ENCODE measurements around the gene LRRFIP1. TPM values are rescaled to one million over a fixed set of nuclear protein-coding genes. Genes with fewer than 3 reads are reported as not detected.

Gene LRRFIP1
- total and polyA plus RNA-seq, 8 donors, result 104 to 160 (median 122) TPM

DNA sequence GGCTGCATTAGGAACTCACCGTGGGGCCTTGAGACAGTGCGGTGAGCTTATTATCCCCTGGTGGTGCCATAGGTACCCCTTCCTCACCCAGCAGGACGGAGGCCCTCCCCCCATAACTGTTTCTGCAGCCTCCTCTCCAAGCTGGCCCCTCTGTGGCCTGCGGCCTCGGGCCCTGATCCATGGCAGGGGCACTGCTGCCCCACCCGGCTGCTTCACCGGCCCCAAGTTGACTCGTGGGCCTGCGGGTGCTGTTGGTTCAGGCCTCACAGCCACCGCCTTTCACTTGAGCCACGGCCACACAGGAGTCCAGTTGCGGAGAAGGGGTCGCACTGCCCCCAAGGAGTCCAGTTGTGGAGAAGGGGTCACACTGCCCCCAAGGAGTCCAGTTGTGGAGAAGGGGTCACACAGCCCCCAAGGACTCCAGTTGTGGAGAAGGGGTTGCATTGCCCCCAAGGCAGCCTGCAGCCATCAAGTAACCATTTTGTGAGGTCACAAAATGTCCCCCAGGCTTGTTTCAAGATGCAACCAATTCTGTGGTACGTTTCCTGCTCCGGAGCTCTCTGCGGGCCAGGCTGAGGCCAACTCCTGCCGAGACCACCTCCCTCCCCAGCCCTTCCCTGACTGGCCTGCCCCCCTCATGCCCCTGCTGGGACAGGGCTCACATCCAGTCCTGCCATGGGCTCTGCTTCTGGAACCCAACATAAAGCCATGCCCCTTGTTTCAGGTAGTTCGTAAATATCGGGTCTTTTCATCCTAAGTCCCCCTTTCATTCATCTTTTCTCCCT is 4.6 kb downstream of the LRRFIP1 start:
- H3K36me3 ChIP-seq, result peaks cover 0 to 4% of the 10 kb centered on the region in 2 donors
- TF ChIP-seq, protein P1, sequence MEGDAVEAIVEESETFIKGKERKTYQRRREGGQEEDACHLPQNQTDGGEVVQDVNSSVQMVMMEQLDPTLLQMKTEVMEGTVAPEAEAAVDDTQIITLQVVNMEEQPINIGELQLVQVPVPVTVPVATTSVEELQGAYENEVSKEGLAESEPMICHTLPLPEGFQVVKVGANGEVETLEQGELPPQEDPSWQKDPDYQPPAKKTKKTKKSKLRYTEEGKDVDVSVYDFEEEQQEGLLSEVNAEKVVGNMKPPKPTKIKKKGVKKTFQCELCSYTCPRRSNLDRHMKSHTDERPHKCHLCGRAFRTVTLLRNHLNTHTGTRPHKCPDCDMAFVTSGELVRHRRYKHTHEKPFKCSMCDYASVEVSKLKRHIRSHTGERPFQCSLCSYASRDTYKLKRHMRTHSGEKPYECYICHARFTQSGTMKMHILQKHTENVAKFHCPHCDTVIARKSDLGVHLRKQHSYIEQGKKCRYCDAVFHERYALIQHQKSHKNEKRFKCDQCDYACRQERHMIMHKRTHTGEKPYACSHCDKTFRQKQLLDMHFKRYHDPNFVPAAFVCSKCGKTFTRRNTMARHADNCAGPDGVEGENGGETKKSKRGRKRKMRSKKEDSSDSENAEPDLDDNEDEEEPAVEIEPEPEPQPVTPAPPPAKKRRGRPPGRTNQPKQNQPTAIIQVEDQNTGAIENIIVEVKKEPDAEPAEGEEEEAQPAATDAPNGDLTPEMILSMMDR (IDR thresholded peaks at IDR 0.05), result no peak
- intact Hi-C loops (cut with DNase I), result no loop called here
- H3K27me3 ChIP-seq, result peaks cover 0 to 30% of the 10 kb centered on the region in 2 donors
- no peak for ATAC-seq
- H3K27ac ChIP-seq, result no peak overlapping the region
- no peak for DNase-seq
- no peak overlapping the region for H3K4me3 ChIP-seq
- H3K4me1 ChIP-seq, result peaks cover 10 to 21% of the 10 kb centered on the region in 2 donors
- H3K9me3 ChIP-seq, result no peaks in the 10 kb centered on the region

DNA sequence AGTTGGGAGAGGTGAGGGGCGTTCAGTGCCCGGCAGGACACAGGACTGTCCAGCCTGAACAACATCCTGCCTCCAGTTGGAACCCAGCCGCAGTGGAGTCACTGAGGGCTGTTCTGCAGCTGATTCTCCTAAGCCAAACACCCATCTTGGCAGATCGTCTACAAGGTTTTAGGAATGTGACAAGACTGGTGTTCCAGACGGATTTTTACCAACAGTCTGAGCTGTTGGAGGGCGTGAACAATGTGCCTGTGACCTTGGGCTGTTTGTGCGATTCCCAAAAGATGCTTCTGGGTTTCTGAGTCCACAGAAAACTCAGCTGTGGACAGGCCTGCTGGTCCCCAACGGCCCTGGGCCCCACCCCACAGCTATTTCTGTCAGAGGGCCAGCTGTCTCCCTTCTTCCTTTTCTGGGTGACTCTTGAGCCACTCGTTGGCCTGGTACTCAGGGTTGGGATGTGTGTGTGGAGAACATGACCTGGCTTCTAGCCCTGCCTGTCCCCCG is 5.7 kb downstream of the LRRFIP1 start:
- TF ChIP-seq, protein P1 (IDR thresholded peaks at IDR 0.05), result no peak
- DNase-seq, result peak in 2 of 4 donors; percentile 49 to 67
- Histone ChIP-seq H3K9me3 (no peaks in the 10 kb centered on the region), H3K4me1 (peaks cover 9 to 17% of the 10 kb centered on the region in 2 donors), H3K4me3 (no peak overlapping the region), H3K27me3 (peaks cover 0 to 20% of the 10 kb centered on the region in 2 donors), H3K36me3 (peaks cover 0 to 4% of the 10 kb centered on the region in 2 donors), H3K27ac (no peak overlapping the region)
- no peak for ATAC-seq
- intact Hi-C loops (cut with DNase I), result no loop called here

DNA sequence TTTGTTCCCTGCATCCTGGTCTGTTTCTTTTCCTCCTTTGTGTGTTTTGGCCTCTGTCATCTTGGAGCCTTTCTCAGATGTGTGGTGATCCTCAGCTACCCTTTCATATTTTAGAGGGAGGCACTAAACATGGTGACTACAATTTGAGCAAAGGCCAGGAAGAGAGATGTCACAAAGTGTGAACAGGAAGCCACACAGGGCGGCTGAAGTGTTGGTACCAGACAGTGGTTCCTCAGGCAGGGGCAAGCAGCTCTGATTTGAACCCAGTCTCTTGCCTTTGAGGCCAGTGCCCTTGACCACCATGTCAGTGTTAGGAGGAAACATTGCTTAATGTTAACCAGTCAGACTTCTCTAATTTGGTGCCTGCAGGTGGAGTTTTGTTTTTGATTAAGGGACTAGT is 9.2 kb downstream of the LRRFIP1 start:
- intact Hi-C loops (cut with DNase I), result no loop called here
- Histone ChIP-seq H3K36me3 (peaks cover 0 to 3% of the 10 kb centered on the region in 2 donors), H3K27me3 (no peaks in the 10 kb centered on the region), H3K27ac (no peak overlapping the region), H3K9me3 (no peaks in the 10 kb centered on the region), H3K4me1 (peaks cover 0 to 6% of the 10 kb centered on the region in 2 donors), H3K4me3 (no peak overlapping the region)
- TF ChIP-seq, protein P1 (IDR thresholded peaks at IDR 0.05), result no peak
- ATAC-seq (no peak), DNase-seq (no peak)

DNA sequence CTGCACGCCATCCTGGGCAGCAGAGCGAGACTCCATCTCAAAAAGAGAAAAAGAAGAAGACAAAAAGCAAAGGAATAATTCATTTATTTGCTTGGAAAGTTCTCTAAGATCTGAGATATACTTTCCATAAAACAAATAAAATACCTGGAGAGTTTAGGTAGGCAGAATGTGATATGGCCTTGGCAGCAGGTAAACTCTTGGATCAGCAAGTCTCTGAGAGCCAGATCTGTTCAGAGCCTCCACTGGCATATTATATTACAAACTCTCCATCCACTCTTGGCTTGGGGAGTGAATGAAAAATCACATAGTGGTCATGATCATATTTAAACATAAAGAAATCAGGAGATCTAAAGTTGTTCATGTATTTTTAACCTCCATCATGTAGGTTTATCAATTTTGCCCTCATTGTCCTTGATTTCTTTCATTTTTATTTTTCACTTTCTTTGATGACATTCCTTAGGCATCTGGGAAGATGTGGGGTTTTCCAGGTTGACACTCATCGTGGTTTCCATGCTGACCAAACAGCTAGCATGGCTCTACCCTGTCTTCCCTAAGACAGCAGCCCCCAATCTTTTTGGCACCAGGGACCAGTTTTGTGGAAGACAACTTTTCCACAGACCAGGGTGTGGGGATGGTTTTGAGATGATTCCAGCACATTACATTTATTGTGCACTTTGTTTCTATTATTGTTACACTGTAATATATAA is 10.2 kb downstream of the LRRFIP1 start:
- DNase-seq, result no peak

More for the DNA sequence above, 10.2 kb downstream of the LRRFIP1 start:
- Histone ChIP-seq H3K27ac (no peak overlapping the region), H3K36me3 (no peaks in the 10 kb centered on the region), H3K4me1 (peaks cover 0 to 6% of the 10 kb centered on the region in 2 donors), H3K9me3 (no peaks in the 10 kb centered on the region), H3K27me3 (no peaks in the 10 kb centered on the region), H3K4me3 (no peak overlapping the region)
- TF ChIP-seq, protein P1 (IDR thresholded peaks at IDR 0.05), result no peak
- intact Hi-C loops (cut with DNase I), result no loop called here
- ATAC-seq, result no peak
